HL-60 (cell line): Measurements from ENCODE around the gene GZMA.

Experiments
- DNase-seq, 2 experiments: peaks; one replicate each; pipeline ENCODE4 v3.0.0-alpha.2; 2010 to 2020; ENCODE audit warnings: low read depth in 1 of 2, low spot score in 1 of 2
- H3K27ac ChIP-seq: fragments of 250-450 bp; sonication (Bioruptor Pico); replicated peaks from 2 replicates; pipeline ENCODE4 v1.5.1; 2020; ENCODE audit warnings: mild to moderate bottlenecking, moderate library complexity
- H3K27me3 ChIP-seq: fragments of 250-450 bp; sonication (Bioruptor Pico); 2 replicates; pipeline ENCODE4 v1.5.1; 2021; ENCODE audit warnings: mild to moderate bottlenecking, moderate library complexity; ENCODE audit not compliant: insufficient read depth, poor library complexity, severe bottlenecking
- H3K4me3 ChIP-seq: replicated peaks from 2 replicates; pipeline ENCODE4 v1.5.1; 2011; ENCODE audit warnings: mild to moderate bottlenecking, control low read depth, low read length; ENCODE audit not compliant: insufficient read depth
- CTCF ChIP-seq: IDR thresholded peaks from one replicate; pipeline ENCODE4 v1.5.1; 2011; ENCODE audit warnings: low read length, control low read depth, inconsistent platforms; ENCODE audit not compliant: insufficient read depth
- GABPA ChIP-seq: IDR thresholded peaks from 2 replicates; pipeline ENCODE4 v1.6.1; 2012; ENCODE audit warnings: low read depth
- POLR2AphosphoS5 ChIP-seq: IDR thresholded peaks from 2 replicates; pipeline ENCODE4 v1.6.1; 2012; ENCODE audit warnings: low read depth
- REST ChIP-seq: IDR thresholded peaks from 2 replicates; pipeline ENCODE4 v1.6.1; 2012; ENCODE audit warnings: low read depth; ENCODE audit not compliant: insufficient replicate concordance
- SPI1 ChIP-seq: IDR thresholded peaks from 2 replicates; pipeline ENCODE4 v1.6.1; 2012; ENCODE audit warnings: low read depth, mild to moderate bottlenecking, borderline replicate concordance

GZMA gene

DNA sequence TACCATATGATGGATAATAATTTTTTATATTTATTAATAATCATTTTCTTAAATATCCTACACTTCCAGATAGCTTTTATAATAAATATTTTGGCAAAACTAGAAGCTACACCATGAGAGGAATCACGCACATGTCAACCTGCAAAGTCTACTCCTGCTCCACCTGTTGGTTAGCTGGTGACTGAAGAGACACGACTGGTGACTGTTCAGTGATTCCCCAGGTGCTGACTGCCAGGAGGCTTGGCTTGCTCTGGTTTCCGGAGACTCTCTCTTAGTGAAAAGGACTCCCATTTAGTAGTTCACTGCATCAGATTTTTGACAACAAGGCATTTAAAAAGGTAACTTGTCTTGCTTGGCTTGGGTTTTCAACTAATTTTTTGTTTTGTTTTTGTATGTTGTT is 20.9 kb downstream of the GZMA start:
- TF ChIP-seq CTCF (no peak), REST (no peak), GABPA (no peak), POLR2AphosphoS5 (no peak), SPI1 (no peak)
- Histone ChIP-seq H3K27me3 (no peaks in the 10 kb centered on the region), H3K27ac (no peak overlapping the region), H3K4me3 (no peak overlapping the region)
- DNase-seq = no peak

GRCh38 chr5:55134053-55134722 is 31.7 kb downstream of the GZMA start:
- H3K4me3 ChIP-seq = no peak overlapping the region

More at GRCh38 chr5:55134053-55134722, 31.7 kb downstream of the GZMA start:
- TF ChIP-seq GABPA (no peak), SPI1 (no peak), REST (no peak), CTCF (no peak), POLR2AphosphoS5 (no peak)
- no peak for DNase-seq
- Histone ChIP-seq H3K27me3 (no peaks in the 10 kb centered on the region), H3K27ac (no peak overlapping the region)
